Uterus (tissue), 2 donors: ENCODE data around the gene CALN1.

Source experiments
- CTCF ChIP-seq, 4 experiments: fragments of 200-600 bp in 2 of 4; fragments of 450-650 bp in 2 of 4; sonication (generic) in 2 of 4; IDR thresholded peaks; one replicate each; pipeline ENCODE4 v1.5.1; 2016 to 2019; ENCODE audit warnings: antibody characterized with exemption in 4 of 4, mild to moderate bottlenecking in 2 of 4, moderate library complexity in 1 of 4
- POLR2A ChIP-seq, 2 donors: fragments of 450-650 bp; IDR thresholded peaks; one replicate each; pipeline ENCODE4 v1.6.1; 2016; ENCODE audit warnings: antibody characterized with exemption in 2 of 2, mild to moderate bottlenecking in 1 of 2, moderate library complexity in 1 of 2

GRCh38 chr7:72023926-72024325 is 388.2 kb downstream of the CALN1 start:
- TF ChIP-seq CTCF (IDR thresholded peaks at IDR 0.05) (no peak), POLR2A (IDR thresholded peaks at IDR 0.05) (no peak)
